CD4-positive, alpha-beta T cell treated with Interleukin-17A for 4 hours (primary cell): Measurements from ENCODE around the gene TRIM37.

ENCODE experiments used
- DNase-seq: peaks from one replicate; pipeline ENCODE4 v3.0.0-alpha.2; 2020; ENCODE audit warnings: mixed read lengths

The TRIM37 gene

DNA sequence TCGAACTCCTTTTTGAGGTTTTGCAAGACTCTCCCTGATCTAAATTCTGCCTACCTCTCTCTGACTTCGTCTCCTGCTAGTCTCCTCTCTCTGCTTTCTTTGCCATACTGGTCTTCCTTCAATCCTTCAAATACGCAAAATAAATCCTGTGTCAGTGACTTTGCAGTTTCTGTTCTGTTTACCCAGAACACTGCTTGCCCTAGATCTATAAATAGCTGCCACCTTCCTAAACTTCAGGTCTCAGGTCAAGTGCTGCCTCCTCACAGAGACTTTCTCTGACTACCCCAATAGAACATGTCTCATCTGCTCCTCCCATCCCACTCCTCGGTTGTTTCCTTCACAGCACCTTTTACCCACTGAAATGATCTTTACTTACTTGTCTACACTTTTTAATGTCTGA, 78.9 kb downstream of the TRIM37 start:
- no peak for DNase-seq

DNA sequence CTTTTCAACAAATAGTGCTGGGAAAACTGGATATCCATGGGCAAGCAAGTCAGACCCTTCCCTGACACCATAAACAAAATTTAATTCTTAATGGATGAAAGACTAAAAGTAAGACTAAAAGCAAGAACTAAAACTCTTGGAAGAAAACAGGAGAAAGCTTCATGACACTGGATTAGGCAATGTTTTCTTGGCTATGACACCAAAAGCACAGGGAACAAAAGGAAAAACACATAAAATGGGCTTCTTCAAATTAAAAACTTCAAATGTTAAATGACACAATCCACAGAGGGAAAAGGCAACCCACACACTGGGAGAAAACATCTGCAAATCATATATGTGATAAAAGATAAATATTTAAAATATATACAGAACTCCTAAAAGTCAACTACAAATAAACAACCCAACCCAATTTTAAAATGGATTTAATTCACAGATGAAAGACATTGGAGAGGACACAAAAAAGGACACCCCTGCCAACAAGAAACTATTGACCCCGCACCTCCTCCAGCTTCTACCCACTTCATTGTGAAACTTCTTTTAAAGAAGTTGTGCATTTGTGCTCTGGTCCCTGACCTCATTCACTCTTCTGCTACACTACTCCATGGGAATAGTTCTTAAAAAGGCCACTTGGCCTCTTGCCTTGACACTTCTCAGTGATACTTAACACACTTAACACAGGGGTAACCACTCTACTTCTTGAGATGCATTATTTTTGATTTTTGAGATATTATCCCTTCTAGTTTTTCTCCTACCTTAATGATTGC, 80.3 kb downstream of the TRIM37 start:
- DNase-seq: no peak

DNA sequence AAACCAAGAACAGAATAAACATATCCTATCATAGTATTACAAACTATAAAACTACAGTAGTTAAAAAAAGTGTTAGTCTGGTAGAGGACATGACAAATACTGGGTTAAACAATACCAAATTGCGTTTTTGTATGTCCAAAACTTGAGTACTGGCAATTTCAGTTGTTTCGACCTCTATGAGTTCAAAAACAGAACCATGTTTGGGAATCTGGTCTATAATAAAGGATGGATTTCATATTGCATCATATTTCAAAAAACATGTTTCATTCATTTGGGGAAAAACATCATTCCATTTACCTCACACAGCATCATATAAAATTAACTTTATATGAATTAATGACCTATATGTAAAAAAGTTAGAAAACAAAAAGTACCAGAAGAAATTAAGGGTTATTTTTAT, 81.8 kb downstream of the TRIM37 start:
- DNase-seq: no peak

DNA sequence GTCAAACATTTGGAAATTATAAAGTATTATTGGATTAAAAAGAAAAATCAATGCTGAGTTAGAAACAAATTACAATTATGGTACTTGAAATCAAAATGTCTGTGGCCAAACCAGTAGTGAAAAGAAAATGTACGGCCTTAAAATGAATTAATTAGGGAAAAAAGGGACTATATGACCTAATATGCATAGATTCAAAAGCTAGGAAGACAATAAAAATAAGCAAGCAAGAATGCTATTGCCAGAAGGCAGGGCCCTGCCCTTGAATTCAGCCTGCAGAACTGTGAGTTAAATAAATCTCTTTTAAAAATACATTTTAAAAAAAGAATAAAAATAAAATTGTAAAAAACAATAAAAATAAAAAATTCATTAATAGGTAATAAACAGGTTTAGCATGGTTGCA, 88.7 kb downstream of the TRIM37 start:
- DNase-seq: no peak

DNA sequence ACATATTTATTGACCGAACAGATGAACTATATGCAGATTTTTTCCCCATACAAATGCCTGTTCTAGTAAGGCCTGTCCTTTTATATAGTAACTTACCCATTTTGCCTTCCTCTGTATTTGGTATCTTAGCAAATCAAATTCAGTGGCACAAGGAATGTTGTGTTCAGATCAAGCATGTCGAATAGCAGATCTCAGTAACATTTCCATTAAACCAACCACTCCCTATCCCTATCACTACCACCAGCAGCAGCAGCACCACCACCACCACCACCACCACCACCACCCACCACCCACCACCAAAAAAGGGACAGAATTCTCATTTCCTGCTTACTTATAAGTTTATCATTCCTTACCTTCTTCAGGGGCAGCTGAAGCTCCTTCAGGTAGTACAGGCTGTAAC, 94.7 kb downstream of the TRIM37 start:
- no peak for DNase-seq

GRCh38 chr17:59010026-59010425, 96.7 kb downstream of the TRIM37 start:
- no peak for DNase-seq

GRCh38 chr17:59008737-59009136, 97.9 kb downstream of the TRIM37 start:
- DNase-seq: no peak

DNA sequence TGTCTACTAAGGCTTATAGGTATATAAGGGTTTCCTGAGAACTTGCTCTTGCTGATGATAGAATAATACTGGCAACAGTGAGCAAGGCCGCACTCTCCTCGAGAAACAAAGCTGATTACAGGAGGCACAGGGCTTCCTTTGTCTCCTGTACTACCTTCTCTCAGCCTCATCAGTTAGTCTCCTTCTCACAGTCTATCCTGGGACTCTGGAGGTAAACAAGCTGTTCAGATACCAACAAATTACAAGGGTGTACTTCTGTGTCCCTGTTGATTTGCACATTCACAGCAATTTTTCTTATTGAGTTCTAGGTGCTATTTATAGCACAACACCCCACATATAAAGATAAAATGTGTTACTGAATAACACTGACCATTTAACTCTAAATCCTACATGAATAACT, 98.7 kb downstream of the TRIM37 start:
- no peak for DNase-seq

- peak; percentile 78 for DNase-seq
These were observed 102.2 kb downstream of the TRIM37 start for GRCh38 chr17:59004338-59005111.

DNA sequence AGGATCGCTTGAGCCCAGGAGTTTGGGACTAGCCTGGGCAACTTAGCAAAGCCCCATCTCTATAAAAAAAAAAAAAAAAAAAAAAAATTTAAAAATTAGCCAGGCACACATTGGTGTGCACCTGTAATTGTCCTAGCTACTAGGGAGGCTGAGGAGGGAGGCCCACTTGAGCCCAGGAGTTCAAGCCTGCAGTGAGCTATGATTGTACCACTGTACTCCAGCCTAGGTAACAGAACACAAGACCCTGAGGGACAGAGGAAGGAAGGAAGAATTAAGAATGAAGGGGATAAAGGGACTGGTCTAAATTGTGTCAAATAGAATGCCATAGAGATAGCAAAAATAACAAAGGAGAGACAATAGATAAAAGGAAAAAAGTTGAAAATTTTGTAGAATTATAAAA, 102.8 kb downstream of the TRIM37 start:
- no peak for DNase-seq

- DNase-seq: no peak
These were observed 103.8 kb downstream of the TRIM37 start for GRCh38 chr17:59002848-59003247.

- no peak for DNase-seq
These were observed 104.6 kb downstream of the TRIM37 start for GRCh38 chr17:59002126-59002525.

GRCh38 chr17:59001158-59001814, 105.4 kb downstream of the TRIM37 start:
- DNase-seq: peak; percentile 80

DNA sequence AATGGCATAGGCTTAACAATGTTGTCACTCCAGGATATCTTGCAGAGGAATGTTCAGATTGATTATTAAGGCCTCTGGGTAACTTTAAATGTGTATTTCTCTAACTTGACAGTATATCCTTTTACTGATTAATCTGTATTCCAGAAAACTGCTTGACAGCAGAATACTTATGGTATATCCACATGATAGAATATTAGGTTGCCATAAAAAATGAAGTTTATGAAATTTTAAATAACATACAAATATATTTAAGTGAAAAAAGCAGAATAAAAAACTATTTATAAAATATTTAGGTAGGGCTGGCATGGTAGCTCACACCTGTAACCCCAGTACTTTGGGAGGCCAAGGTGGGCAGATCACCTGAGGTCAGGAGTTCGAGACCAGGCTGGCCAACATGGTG, 106.7 kb downstream of the TRIM37 start:
- DNase-seq: no peak

DNA sequence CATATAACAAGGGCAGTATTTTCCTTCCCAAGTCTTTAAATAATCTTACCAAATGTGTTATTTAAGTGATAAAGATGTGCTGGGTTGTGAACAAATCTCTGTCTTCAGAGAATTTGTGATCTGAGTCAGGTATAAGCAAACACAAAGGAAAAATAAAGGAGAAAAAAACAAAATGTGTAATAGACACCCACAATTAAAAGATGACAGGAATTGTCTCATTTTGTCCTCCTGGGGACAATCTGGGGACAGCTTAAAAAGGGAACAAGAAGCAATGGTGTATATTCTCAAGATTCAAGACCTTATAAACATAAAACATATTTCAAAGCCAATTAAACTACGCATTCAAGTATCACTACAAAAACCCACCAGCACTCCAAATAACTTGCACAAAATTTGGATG, 107.2 kb downstream of the TRIM37 start:
- DNase-seq: no peak

GRCh38 chr17:58998871-58999270, 107.8 kb downstream of the TRIM37 start:
- no peak for DNase-seq

- no peak for DNase-seq
These were observed 108.7 kb downstream of the TRIM37 start for GRCh38 chr17:58997756-58998553.

- no peak for DNase-seq
These were observed 109.7 kb downstream of the TRIM37 start for GRCh38 chr17:58996968-58997367.

- DNase-seq: no peak
These were observed 111.3 kb downstream of the TRIM37 start for GRCh38 chr17:58995247-58995940.

GRCh38 chr17:58993311-58993710, 113.4 kb downstream of the TRIM37 start:
- no peak for DNase-seq

DNA sequence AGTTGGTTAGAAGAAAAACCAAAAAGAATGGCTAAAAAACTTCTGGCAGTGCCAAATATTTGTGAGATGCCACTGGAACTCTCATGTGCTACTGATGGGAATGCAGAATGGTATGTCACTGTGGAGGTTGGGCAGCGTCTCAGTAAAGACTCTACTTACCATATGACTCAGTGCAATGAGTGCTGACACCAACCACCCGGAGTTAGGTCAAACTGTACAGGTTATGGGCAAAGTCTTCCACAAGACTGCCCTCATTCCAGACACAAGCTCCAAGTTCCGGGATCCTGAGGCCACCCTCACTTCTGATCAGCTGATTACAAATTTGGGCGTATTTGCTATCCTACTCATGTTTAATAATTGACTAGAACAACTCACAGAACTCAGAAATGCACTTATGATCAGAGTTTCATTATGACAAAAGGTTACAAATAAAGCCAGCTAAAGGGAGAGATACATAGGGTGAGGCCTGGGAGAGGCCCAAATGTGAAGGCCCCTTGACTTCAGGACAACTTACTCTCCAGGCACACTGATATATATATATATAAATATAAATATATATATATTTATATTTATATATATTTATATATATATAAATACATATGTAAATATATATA, 114.9 kb downstream of the TRIM37 start:
- no peak for DNase-seq

- DNase-seq: no peak
These were observed 117.1 kb downstream of the TRIM37 start for GRCh38 chr17:58989629-58990028.
